Lung (tissue), 12 donors: ENCODE data around the gene CNTNAP2. TPM values are rescaled to one million over a fixed set of nuclear protein-coding genes. Genes with fewer than 3 reads are reported as not detected.

Experiments
- ATAC-seq: fragments of 200-7000 bp; cut with Tn5 transposase; one replicate; pipeline ENCODE4 v1.9.1; 2020; ENCODE audit warnings: moderate number of reproducible peaks; ENCODE audit not compliant: insufficient read depth, low FRiP score
- DNase-seq, 3 donors: peaks; one replicate each; pipeline ENCODE4 v3.0.0-alpha.2; 2013 to 2017
- H3K27ac ChIP-seq, 2 donors: one replicate each; pipeline ENCODE4 v1.5.1; 2013; ENCODE audit warnings: mild to moderate bottlenecking in 2 of 2, moderate library complexity in 2 of 2, control low read depth in 1 of 2, inconsistent platforms in 1 of 2, low read depth in 1 of 2, low read length in 1 of 2
- H3K27me3 ChIP-seq, 3 donors: one replicate each; pipeline ENCODE4 v1.5.1; 2013; ENCODE audit warnings: low read length in 2 of 3; ENCODE audit not compliant: control insufficient read depth in 3 of 3, insufficient read depth in 3 of 3
- H3K36me3 ChIP-seq, 4 donors: one replicate each; pipeline ENCODE4 v1.5.1; 2013; ENCODE audit warnings: low read length in 4 of 4, mild to moderate bottlenecking in 1 of 4, moderate library complexity in 1 of 4; ENCODE audit not compliant: control insufficient read depth in 4 of 4, insufficient read depth in 4 of 4
- H3K4me1 ChIP-seq, 5 donors: one replicate each; pipeline ENCODE4 v1.5.1; 2013; ENCODE audit warnings: low read length in 5 of 5, mild to moderate bottlenecking in 2 of 5, moderate library complexity in 1 of 5; ENCODE audit not compliant: control insufficient read depth in 5 of 5, insufficient read depth in 5 of 5
- H3K4me3 ChIP-seq: one replicate; pipeline ENCODE4 v1.5.1; 2013; ENCODE audit warnings: mild to moderate bottlenecking, control low read depth, moderate library complexity
- H3K9ac ChIP-seq, 2 donors: one replicate each; pipeline ENCODE4 v1.5.1; 2013; ENCODE audit warnings: low read length in 2 of 2, control low read depth in 1 of 2; ENCODE audit not compliant: insufficient read depth in 1 of 2
- H3K9me3 ChIP-seq, 4 donors: one replicate each; pipeline ENCODE4 v1.5.1; 2013; ENCODE audit warnings: low read length in 3 of 4, mild to moderate bottlenecking in 1 of 4, moderate library complexity in 1 of 4; ENCODE audit not compliant: control insufficient read depth in 4 of 4, insufficient read depth in 3 of 4
- CTCF ChIP-seq: IDR thresholded peaks from 2 replicates; pipeline ENCODE4 v1.5.1; 2012; ENCODE audit warnings: mild to moderate bottlenecking; ENCODE audit errors: control extremely low read depth, extremely low read depth
- WGBS, 2 donors: extraction: QIAGEN DNeasy Blood & Tissue Kit; methylation state at CpG; one replicate each; pipeline ENCODE4 v1.1.7; 2013; 5-methylcytosine and 5-hydroxymethylcytosine counted together
- polyA plus RNA-seq, 2 donors: library from polyadenylated mRNA; stranded (reverse); fragments of 200-250 nt; gene quantifications; one replicate each; pipeline ENCODE4 v1.2.1, GENCODE V29; 2013
- total RNA-seq, 2 donors: library from RNA; depleted of rRNA in 1 of 2; stranded (reverse); fragments of >200 nt in 1 of 2; gene quantifications; one replicate each; pipeline ENCODE4 v1.2.1, GENCODE V29; 2014 to 2021
- donor health status: control.
- donor health status: control.
- donor health status: Bipolar disorder and iron deficiency.
- donor health status: healthy.
- donor health status: DM: yes; HTN: yes; CAD: no.

Gene CNTNAP2
- total and polyA plus RNA-seq, 4 donors, result 0.18 to 45.3 (median 0.52) TPM

GRCh38 chr7:146115851-146116520, 615 bp upstream of the CNTNAP2 start:
- peak; percentile 94 to 96 (median 96) for DNase-seq
- WGBS, 2 donors, result 0 to 1% methylated on average over 34 to 62 of the region's 62 CpGs
- ATAC-seq, result peak; percentile 81
- Histone ChIP-seq H3K4me1 (peaks cover 0 to 11% (median 0%) of the 10 kb centered on the region in 5 donors), H3K9ac (no peak overlapping the region), H3K36me3 (no peaks in the 10 kb centered on the region), H3K4me3 (no peak overlapping the region), H3K27ac (no peak overlapping the region), H3K9me3 (peaks cover 0 to 2% (median 0%) of the 10 kb centered on the region in 4 donors), H3K27me3 (no peaks in the 10 kb centered on the region)
- TF ChIP-seq CTCF, result no peak

DNA sequence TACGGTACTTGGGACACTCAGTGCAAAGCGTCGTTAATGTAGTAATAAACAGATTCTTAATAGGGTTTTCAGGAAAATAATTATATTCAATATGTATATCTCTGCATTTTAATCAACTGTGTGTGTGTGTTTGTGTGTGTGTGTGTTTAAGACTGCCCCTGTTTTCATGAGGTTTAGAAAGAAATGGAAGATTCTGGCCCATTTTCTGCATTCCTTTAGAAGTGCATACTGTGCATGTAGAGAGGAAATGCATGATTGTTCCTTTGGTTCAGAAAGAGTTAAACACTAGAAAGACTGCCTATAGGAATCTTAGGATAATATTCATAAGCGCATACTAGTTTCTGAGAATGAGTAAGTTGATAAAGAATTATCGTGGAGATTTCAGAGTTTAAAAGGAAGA, 975 bp downstream of the CNTNAP2 start:
- no peak for TF ChIP-seq CTCF
- no peak overlapping the region for H3K27ac ChIP-seq
- no peaks in the 10 kb centered on the region for H3K27me3 ChIP-seq
- peaks cover 0 to 2% (median 0%) of the 10 kb centered on the region in 4 donors for H3K9me3 ChIP-seq
- peaks cover 0 to 11% (median 0%) of the 10 kb centered on the region in 5 donors for H3K4me1 ChIP-seq
- H3K9ac ChIP-seq, result no peak overlapping the region
- H3K4me3 ChIP-seq, result no peak overlapping the region
- ATAC-seq (no peak), DNase-seq (peak in 2 of 3 donors; percentile 47 to 50)
- H3K36me3 ChIP-seq, result no peaks in the 10 kb centered on the region
- 47 to 50% methylated on average over 5 of the region's 5 CpGs for WGBS, 2 donors

DNA sequence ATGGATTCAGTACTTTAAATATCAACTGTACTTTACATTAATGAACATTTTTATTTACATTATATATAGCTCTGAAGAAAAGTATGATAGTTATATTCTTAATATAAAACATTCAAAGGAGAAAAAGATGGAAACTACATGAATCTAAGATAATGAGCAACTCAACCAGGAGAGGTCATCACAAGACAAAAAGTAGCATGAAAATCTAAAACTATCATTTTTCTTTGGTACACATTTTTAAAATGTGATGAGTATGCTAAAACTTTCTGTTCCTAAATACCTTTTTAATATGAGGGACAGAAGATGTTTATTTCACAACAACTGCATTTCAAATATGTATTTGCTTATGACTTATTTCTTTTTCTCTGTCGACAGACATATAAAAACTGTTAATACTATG, 2.4 kb downstream of the CNTNAP2 start:
- WGBS, 2 donors, result 78 to 84% methylated on average over 1 of the region's 1 CpG
- Histone ChIP-seq H3K27ac (no peak overlapping the region), H3K36me3 (no peaks in the 10 kb centered on the region), H3K9me3 (peaks cover 0 to 2% (median 0%) of the 10 kb centered on the region in 4 donors), H3K27me3 (no peaks in the 10 kb centered on the region), H3K4me1 (peaks cover 0 to 11% (median 0%) of the 10 kb centered on the region in 5 donors), H3K4me3 (no peak overlapping the region), H3K9ac (no peak overlapping the region)
- no peak for TF ChIP-seq CTCF
- ATAC-seq, result no peak
- peak in 2 of 3 donors; percentile 38 to 63 for DNase-seq
